Panc1 (cell line): ENCODE measurements around the gene NOXA1.

ENCODE experiments used
- POLR2AphosphoS5 ChIP-seq: IDR thresholded peaks from 2 replicates; pipeline ENCODE4 v1.6.1; 2012; ENCODE audit warnings: mild to moderate bottlenecking, low read depth, low read length, moderate library complexity
- TF ChIP-seq, protein P1 (sequence below): fragments of 450-650 bp; IDR thresholded peaks from 2 replicates; pipeline ENCODE4 v1.5.1; 2017; ENCODE audit warnings: mild to moderate bottlenecking
- TF ChIP-seq, protein P2 (sequence below), 2 experiments: IDR thresholded peaks; 2 replicates each; pipeline ENCODE4 v1.6.1; 2011 to 2012; ENCODE audit warnings: low read depth in 2 of 2, control low read depth in 1 of 2, low read length in 1 of 2, mild to moderate bottlenecking in 1 of 2, moderate library complexity in 1 of 2; ENCODE audit not compliant: insufficient read depth in 1 of 2

DNA sequence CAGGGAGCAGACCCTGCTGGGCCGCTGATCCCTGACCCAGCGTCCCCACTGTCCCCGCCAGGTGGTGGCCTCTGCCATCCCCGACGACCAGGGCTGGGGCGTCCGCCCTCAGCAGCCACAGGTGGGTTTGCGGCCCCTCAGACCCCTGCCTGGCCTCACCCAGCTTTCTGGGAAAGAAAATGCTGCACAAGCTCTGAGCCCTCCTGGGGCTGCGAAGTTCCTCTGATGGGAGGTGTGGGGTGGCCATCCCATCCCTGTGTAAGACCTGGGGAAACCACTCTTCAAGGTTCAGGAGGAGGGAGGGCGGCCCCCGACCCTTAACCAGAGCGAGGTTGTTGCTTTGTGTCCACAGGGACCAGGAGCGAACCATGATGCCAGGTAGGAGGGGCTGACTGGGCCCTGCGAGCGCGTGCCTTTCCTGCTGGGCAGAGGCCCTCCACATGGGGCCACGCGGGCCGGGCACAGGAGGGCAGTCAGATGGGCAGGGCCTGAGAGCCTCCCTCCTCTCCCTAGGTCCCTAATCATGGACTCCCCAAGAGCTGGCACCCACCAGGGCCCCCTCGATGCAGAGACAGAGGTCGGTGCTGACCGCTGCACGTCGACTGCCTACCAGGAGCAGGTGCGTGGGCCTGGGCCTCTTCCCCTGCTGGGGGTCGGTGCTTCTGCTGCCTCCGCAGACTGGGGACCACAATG is 7.7 kb downstream of the NOXA1 start:
- TF ChIP-seq, protein P1, sequence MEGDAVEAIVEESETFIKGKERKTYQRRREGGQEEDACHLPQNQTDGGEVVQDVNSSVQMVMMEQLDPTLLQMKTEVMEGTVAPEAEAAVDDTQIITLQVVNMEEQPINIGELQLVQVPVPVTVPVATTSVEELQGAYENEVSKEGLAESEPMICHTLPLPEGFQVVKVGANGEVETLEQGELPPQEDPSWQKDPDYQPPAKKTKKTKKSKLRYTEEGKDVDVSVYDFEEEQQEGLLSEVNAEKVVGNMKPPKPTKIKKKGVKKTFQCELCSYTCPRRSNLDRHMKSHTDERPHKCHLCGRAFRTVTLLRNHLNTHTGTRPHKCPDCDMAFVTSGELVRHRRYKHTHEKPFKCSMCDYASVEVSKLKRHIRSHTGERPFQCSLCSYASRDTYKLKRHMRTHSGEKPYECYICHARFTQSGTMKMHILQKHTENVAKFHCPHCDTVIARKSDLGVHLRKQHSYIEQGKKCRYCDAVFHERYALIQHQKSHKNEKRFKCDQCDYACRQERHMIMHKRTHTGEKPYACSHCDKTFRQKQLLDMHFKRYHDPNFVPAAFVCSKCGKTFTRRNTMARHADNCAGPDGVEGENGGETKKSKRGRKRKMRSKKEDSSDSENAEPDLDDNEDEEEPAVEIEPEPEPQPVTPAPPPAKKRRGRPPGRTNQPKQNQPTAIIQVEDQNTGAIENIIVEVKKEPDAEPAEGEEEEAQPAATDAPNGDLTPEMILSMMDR: no peak
- TF ChIP-seq POLR2AphosphoS5: no peak
- TF ChIP-seq, protein P2, sequence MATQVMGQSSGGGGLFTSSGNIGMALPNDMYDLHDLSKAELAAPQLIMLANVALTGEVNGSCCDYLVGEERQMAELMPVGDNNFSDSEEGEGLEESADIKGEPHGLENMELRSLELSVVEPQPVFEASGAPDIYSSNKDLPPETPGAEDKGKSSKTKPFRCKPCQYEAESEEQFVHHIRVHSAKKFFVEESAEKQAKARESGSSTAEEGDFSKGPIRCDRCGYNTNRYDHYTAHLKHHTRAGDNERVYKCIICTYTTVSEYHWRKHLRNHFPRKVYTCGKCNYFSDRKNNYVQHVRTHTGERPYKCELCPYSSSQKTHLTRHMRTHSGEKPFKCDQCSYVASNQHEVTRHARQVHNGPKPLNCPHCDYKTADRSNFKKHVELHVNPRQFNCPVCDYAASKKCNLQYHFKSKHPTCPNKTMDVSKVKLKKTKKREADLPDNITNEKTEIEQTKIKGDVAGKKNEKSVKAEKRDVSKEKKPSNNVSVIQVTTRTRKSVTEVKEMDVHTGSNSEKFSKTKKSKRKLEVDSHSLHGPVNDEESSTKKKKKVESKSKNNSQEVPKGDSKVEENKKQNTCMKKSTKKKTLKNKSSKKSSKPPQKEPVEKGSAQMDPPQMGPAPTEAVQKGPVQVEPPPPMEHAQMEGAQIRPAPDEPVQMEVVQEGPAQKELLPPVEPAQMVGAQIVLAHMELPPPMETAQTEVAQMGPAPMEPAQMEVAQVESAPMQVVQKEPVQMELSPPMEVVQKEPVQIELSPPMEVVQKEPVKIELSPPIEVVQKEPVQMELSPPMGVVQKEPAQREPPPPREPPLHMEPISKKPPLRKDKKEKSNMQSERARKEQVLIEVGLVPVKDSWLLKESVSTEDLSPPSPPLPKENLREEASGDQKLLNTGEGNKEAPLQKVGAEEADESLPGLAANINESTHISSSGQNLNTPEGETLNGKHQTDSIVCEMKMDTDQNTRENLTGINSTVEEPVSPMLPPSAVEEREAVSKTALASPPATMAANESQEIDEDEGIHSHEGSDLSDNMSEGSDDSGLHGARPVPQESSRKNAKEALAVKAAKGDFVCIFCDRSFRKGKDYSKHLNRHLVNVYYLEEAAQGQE (IDR thresholded peaks at IDR 0.05; ENCODE audit: insufficient read depth in 1 of 2, low read depth in 2 of 2, low read length in 1 of 2): no peak
